K562 (cell line): ENCODE measurements around the gene ZNF480. TPM values are rescaled to one million over a fixed set of nuclear protein-coding genes. Genes with fewer than 3 reads are reported as not detected.

Source experiments
- ATAC-seq: fragments of 200-7000 bp; cut with Tn5 transposase; 3 replicates; pipeline ENCODE4 v1.9.1; 2020; ENCODE audit warnings: moderate library complexity
- BruUV-seq: library from RNA; stranded (reverse); fragments of 400-500 nt; replicated peaks from 2 replicates; lab custom pipeline; 2021; lab: Mats Ljungman, UMichigan
- CTCF ChIA-PET: fragments of 300-600 bp; formaldehyde crosslinking; extraction: SDS; loops from one replicate; lab custom pipeline; 2021; ENCODE audit warnings: low intra/inter-chr PET ratio; lab: Yijun Ruan, JAX
- POLR2A ChIA-PET: fragments of 300-600, 350-650 bp; sonication (Branson Sonifier 250); formaldehyde crosslinking; extraction: SDS; loops from one replicate; lab custom pipeline; 2021; ENCODE audit warnings: antibody characterized with exemption, inconsistent platforms; lab: Yijun Ruan, JAX
- DNase-seq, 4 experiments: peaks; one replicate each; pipeline versions ENCODE4 v3.0.0 to v3.0.0-alpha.2; 2011 to 2018; ENCODE audit warnings: low spot score in 3 of 4, mixed read lengths in 3 of 4; ENCODE audit errors: extremely low read depth in 1 of 4
- FAIRE-seq: peaks from 2 replicates; lab custom pipeline; 2011; peaks lifted over from hg19 to GRCh38; lab: Jason Lieb, UNC
- H2AFZ ChIP-seq: 2 replicates; pipeline ENCODE4 v1.6.0; 2011; ENCODE audit warnings: low read depth, low read length, control low read depth, inconsistent platforms
- H3K27ac ChIP-seq: fragments of 200-600 bp; 3 replicates; pipeline ENCODE4 v1.8.0; 2011; ENCODE audit warnings: low read depth, mild to moderate bottlenecking, control low read depth, inconsistent platforms, low read length, moderate library complexity, mixed read lengths; ENCODE audit errors: extremely low read depth
- H3K27me3 ChIP-seq, 2 experiments: fragments of 300-600 bp in 1 of 2; 2 replicates in 1 of 2; 3 replicates in 1 of 2; pipeline versions ENCODE4 v1.6.0 to v1.8.0; 2011; ENCODE audit warnings: inconsistent platforms in 2 of 2, low read length in 2 of 2, mild to moderate bottlenecking in 1 of 2, mixed read lengths in 1 of 2, moderate library complexity in 1 of 2; ENCODE audit not compliant: control insufficient read depth in 2 of 2, insufficient read depth in 2 of 2
- H3K36me3 ChIP-seq: fragments of 300-600 bp; 3 replicates; pipeline ENCODE4 v1.8.0; 2011; ENCODE audit warnings: mild to moderate bottlenecking, low read length, inconsistent platforms; ENCODE audit not compliant: control insufficient read depth, insufficient read depth
- H3K4me1 ChIP-seq, 2 experiments: fragments of 200-600 bp in 1 of 2; replicated peaks in 1 of 2; 2 replicates in 1 of 2; 3 replicates in 1 of 2; pipeline versions ENCODE4 v1.5.1 to v1.8.0; 2011; ENCODE audit warnings: inconsistent platforms in 2 of 2, low read length in 2 of 2, mild to moderate bottlenecking in 1 of 2, mixed read lengths in 1 of 2, moderate library complexity in 1 of 2; ENCODE audit not compliant: control insufficient read depth in 2 of 2, insufficient read depth in 2 of 2
- H3K4me2 ChIP-seq: 2 replicates; pipeline ENCODE4 v1.6.1; 2011; ENCODE audit warnings: low read length, control low read depth, inconsistent platforms, mixed read lengths; ENCODE audit not compliant: insufficient read depth
- H3K4me3 ChIP-seq: fragments of 200-600 bp; sonication (generic), shearing (Covaris generic); 2 replicates; pipeline ENCODE4 v1.5.1; 2016; ENCODE audit warnings: control low read depth, inconsistent platforms
- H3K79me2 ChIP-seq: fragments of 200-600 bp; 3 replicates; pipeline ENCODE4 v1.8.0; 2011; ENCODE audit warnings: low read length, inconsistent platforms; ENCODE audit not compliant: control insufficient read depth, insufficient read depth
- H3K9ac ChIP-seq, 2 experiments: 2 replicates each; pipeline versions ENCODE4 v1.6.0 to v1.6.1; 2011; ENCODE audit warnings: low read depth in 2 of 2, low read length in 2 of 2, control low read depth in 1 of 2, inconsistent platforms in 1 of 2, mild to moderate bottlenecking in 1 of 2, mixed read lengths in 1 of 2; ENCODE audit not compliant: insufficient read depth in 1 of 2
- H3K9me1 ChIP-seq: one replicate; pipeline ENCODE4 v1.6.0; 2011; ENCODE audit warnings: inconsistent platforms, mild to moderate bottlenecking, low read length, moderate library complexity; ENCODE audit not compliant: control insufficient read depth, insufficient read depth
- H3K9me3 ChIP-seq: replicated peaks from 2 replicates; pipeline ENCODE4 v1.5.1; 2011; ENCODE audit warnings: low read depth, low read length, inconsistent platforms; ENCODE audit not compliant: control insufficient read depth, insufficient read depth
- H4K20me1 ChIP-seq: replicated peaks from 2 replicates; pipeline ENCODE4 v1.6.1; 2011; ENCODE audit warnings: low read length, inconsistent platforms, mixed read lengths; ENCODE audit not compliant: control insufficient read depth, insufficient read depth
- DNMT1 ChIP-seq: fragments of 450-650 bp; IDR thresholded peaks from 2 replicates; pipeline ENCODE4 v1.6.1; 2016; ENCODE audit warnings: antibody characterized with exemption, mild to moderate bottlenecking
- ESRRA ChIP-seq: fragments of 450-650 bp; IDR thresholded peaks from 2 replicates; pipeline ENCODE4 v1.6.1; 2014; ENCODE audit warnings: low read depth, mild to moderate bottlenecking, moderate library complexity, borderline replicate concordance
- GTF2A2 ChIP-seq: IDR thresholded peaks from 2 replicates; pipeline ENCODE4 v1.6.1; 2016; ENCODE audit warnings: mild to moderate bottlenecking, missing genetic modification characterization, missing compliant biosample characterization
- PHF21A ChIP-seq: fragments of 450-650 bp; IDR thresholded peaks from 2 replicates; pipeline ENCODE4 v1.6.1; 2017; ENCODE audit warnings: low read depth, borderline replicate concordance
- PHF8 ChIP-seq: fragments of 200-600 bp; sonication (generic); IDR thresholded peaks from 2 replicates; pipeline ENCODE4 v1.6.1; 2012; ENCODE audit warnings: mixed run types, mild to moderate bottlenecking, inconsistent platforms, low read length, moderate library complexity, borderline replicate concordance
- PYGO2 ChIP-seq: fragments of 450-650 bp; IDR thresholded peaks from 2 replicates; pipeline ENCODE4 v1.6.1; 2016; ENCODE audit warnings: mild to moderate bottlenecking, missing genetic modification characterization, moderate library complexity, missing compliant biosample characterization
- RNF2 ChIP-seq: sonication (generic); IDR thresholded peaks from 2 replicates; pipeline ENCODE4 v1.6.1; 2016
- SMAD2 ChIP-seq: fragments of 150-350 bp; IDR thresholded peaks from 2 replicates; pipeline ENCODE4 v1.6.1; 2014; ENCODE audit warnings: low read depth, mild to moderate bottlenecking, low read length
- WGBS: fragments of 100-300 bp; shearing (Covaris generic); methylation state at CpG from one replicate; pipeline ENCODE4 v1.1.6; 2016; ENCODE audit warnings: low coverage, mixed read lengths; ENCODE audit not compliant: insufficient coverage; ENCODE audit errors: missing lambda C conversion rate; 5-methylcytosine and 5-hydroxymethylcytosine counted together
- in situ Hi-C: fragments of 300-500 bp; cut with MboI; formaldehyde crosslinking; loops from 4 replicates; pipeline ENCODE4 v1.15.0; 2018; ENCODE audit warnings: inconsistent platforms, mixed read lengths
- intact Hi-C: fragments of 100-400 bp; cut with micrococcal nuclease; formaldehyde crosslinking; loops from 2 replicates; pipeline ENCODE4 v1.14.2; 2022
- polyA plus RNA-seq, 8 experiments: library from polyadenylated mRNA; depleted of rRNA in 4 of 8; stranded (reverse) in 5 of 8; unstranded in 3 of 8; fragments of >200 nt; fragmentation: Nextera tagmentation in 2 of 8; fragmentation: Illumina TruSeq in 1 of 8; extraction: Ambion mirVana in 2 of 8; extraction: Trizol in 1 of 8; gene quantifications; 2 replicates each; pipeline versions ENCODE4 v1.2.1 to v1.2.3, GENCODE V29; 2011 to 2014; ENCODE audit warnings: inconsistent platforms in 1 of 8, missing spikeins in 1 of 8
- total RNA-seq, 7 experiments: library from RNA; depleted of rRNA in 6 of 7; stranded (reverse); fragments of >200 nt in 6 of 7; fragmentation: Illumina TruSeq in 2 of 7; extraction: Trizol in 2 of 7; gene quantifications; 2 replicates each; pipeline versions ENCODE4 v1.2.1 to v1.2.3, GENCODE V29; 2011 to 2021; ENCODE audit warnings: low replicate concordance in 1 of 7
- TF ChIP-seq, protein P1 (sequence below), 2 experiments: fragments of 150-350 bp in 1 of 2; IDR thresholded peaks; 2 replicates each; pipeline ENCODE4 v1.6.1; 2012 to 2016; ENCODE audit warnings: low read depth in 2 of 2, low read length in 2 of 2, mild to moderate bottlenecking in 1 of 2, moderate library complexity in 1 of 2
- TF ChIP-seq, protein P2 (sequence below), 2 experiments: fragments of 450-650 bp; IDR thresholded peaks; 2 replicates each; pipeline ENCODE4 v1.6.1; 2016
- TF ChIP-seq, protein P3 (sequence below), 2 experiments: fragments of 450-650 bp; conservative IDR thresholded peaks; 2 replicates each; pipeline ENCODE4 v1.6.1; 2017; ENCODE audit warnings: mild to moderate bottlenecking in 2 of 2, moderate library complexity in 2 of 2
- TF ChIP-seq, protein P4 (sequence below): fragments of 250-450 bp; sonication (Bioruptor Pico); IDR thresholded peaks from 2 replicates; pipeline ENCODE4 v1.8.0; 2021; ENCODE audit warnings: mild to moderate bottlenecking, moderate library complexity

Gene ZNF480
- total and polyA plus RNA-seq, 9 of the 15 experiments (the other 6 are each of a cell fraction or from before 2014, with no cell fraction given): 10.4 to 31.1 (median 22.3) TPM

DNA sequence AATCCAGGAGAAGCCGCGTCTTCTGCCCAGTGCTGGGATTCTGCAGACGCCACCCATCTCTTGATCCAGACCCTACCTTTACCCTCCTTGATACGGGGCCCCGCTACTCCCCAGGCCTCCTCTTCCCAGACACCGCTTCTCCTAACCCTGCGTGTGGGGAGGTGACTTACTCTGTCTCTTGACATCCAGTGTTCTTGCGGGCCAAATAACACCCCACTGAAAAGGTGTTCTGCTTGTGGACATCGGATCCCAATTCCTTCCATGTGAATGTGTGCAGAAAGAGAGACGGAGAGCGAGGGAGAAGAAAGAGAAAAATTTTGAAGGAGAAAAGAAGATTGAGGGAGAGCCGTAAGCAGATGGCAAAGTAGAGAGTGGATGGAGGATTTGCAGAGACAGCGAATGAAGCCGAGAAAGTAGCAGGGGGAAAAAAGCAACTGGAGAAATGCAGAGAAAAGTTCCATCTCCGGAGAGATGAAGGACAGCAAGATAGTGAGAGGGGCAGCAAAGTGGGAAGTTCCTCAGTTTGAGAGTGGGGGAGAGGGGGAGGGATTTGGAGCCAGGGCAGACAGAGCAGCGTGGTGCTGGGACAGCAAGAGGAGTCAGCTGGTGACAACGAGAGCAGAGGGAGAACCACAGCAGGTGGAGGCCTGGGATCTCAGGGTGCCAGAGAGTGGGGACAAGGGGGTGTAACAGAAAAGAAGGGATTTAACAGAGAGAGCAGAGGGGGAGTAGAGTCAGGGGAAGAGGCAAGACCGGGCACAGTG lies 814 bp downstream of the ZNF480 start:
- no peaks in the 10 kb centered on the region for H3K9me1 ChIP-seq
- no TSS peak for BruUV-seq
- peaks cover 41% of the 10 kb centered on the region for H3K36me3 ChIP-seq
- H3K4me1 ChIP-seq: peaks cover 3 to 7% of the 10 kb centered on the region in 2 experiments; a peak in 2 of 5 replicates
- H4K20me1 ChIP-seq: no peaks in the 10 kb centered on the region
- peak overlapping the region; percentile 99 for H3K27ac ChIP-seq
- H2AFZ ChIP-seq: peak overlapping the region; percentile 99
- 21% methylated on average over 13 of the region's 18 CpGs for WGBS
- H3K9ac ChIP-seq: peak overlapping the region; percentile 97
- in situ Hi-C loops (no loop called here), intact Hi-C loops (no loop called here)
- peaks cover 16% of the 10 kb centered on the region for H3K9me3 ChIP-seq
- no peaks in the 10 kb centered on the region for H3K27me3 ChIP-seq
- peaks cover 18% of the 10 kb centered on the region for H3K79me2 ChIP-seq
- ChIA-PET POLR2A (interaction anchor here (0.6 kb wide), 1 partner anchor 345 kb away, joined by 3 read pairs; no protein-coding TSS in a partner anchor), CTCF (no interaction called here)
- ATAC-seq: peak; percentile 70; the same call in 2 of the 3 replicates
- H3K4me2 ChIP-seq: peak overlapping the region; percentile 97
- peak overlapping the region; percentile 93 for H3K4me3 ChIP-seq
- DNase-seq: peak in 1 of 4 experiments; percentile 21
- FAIRE-seq: no peak
- TF ChIP-seq PHF21A (no peak), GTF2A2 (no peak), SMAD2 (no peak), ESRRA (0 out of 2 replicates have a peak, but pooled peaks have one; percentile 1), DNMT1 (0 out of 2 replicates have a peak, but pooled peaks have one; percentile 57), RNF2 (no peak), PYGO2 (no peak), PHF8 (no peak)
- TF ChIP-seq, protein P1, sequence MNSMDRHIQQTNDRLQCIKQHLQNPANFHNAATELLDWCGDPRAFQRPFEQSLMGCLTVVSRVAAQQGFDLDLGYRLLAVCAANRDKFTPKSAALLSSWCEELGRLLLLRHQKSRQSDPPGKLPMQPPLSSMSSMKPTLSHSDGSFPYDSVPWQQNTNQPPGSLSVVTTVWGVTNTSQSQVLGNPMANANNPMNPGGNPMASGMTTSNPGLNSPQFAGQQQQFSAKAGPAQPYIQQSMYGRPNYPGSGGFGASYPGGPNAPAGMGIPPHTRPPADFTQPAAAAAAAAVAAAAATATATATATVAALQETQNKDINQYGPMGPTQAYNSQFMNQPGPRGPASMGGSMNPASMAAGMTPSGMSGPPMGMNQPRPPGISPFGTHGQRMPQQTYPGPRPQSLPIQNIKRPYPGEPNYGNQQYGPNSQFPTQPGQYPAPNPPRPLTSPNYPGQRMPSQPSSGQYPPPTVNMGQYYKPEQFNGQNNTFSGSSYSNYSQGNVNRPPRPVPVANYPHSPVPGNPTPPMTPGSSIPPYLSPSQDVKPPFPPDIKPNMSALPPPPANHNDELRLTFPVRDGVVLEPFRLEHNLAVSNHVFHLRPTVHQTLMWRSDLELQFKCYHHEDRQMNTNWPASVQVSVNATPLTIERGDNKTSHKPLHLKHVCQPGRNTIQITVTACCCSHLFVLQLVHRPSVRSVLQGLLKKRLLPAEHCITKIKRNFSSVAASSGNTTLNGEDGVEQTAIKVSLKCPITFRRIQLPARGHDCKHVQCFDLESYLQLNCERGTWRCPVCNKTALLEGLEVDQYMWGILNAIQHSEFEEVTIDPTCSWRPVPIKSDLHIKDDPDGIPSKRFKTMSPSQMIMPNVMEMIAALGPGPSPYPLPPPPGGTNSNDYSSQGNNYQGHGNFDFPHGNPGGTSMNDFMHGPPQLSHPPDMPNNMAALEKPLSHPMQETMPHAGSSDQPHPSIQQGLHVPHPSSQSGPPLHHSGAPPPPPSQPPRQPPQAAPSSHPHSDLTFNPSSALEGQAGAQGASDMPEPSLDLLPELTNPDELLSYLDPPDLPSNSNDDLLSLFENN (IDR thresholded peaks at IDR 0.05; ENCODE audit: low read depth in 2 of 2, low read length in 2 of 2): 0 out of 4 replicates have a peak, but pooled peaks of 1 of the 2 experiments have one; percentile 0
- TF ChIP-seq, protein P2, sequence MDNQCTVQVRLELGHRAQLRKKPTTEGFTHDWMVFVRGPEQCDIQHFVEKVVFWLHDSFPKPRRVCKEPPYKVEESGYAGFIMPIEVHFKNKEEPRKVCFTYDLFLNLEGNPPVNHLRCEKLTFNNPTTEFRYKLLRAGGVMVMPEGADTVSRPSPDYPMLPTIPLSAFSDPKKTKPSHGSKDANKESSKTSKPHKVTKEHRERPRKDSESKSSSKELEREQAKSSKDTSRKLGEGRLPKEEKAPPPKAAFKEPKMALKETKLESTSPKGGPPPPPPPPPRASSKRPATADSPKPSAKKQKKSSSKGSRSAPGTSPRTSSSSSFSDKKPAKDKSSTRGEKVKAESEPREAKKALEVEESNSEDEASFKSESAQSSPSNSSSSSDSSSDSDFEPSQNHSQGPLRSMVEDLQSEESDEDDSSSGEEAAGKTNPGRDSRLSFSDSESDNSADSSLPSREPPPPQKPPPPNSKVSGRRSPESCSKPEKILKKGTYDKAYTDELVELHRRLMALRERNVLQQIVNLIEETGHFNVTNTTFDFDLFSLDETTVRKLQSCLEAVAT (IDR thresholded peaks at IDR 0.05): 0 out of 4 replicates have a peak, but pooled peaks of 1 of the 2 experiments have one; percentile 42
- TF ChIP-seq, protein P3, sequence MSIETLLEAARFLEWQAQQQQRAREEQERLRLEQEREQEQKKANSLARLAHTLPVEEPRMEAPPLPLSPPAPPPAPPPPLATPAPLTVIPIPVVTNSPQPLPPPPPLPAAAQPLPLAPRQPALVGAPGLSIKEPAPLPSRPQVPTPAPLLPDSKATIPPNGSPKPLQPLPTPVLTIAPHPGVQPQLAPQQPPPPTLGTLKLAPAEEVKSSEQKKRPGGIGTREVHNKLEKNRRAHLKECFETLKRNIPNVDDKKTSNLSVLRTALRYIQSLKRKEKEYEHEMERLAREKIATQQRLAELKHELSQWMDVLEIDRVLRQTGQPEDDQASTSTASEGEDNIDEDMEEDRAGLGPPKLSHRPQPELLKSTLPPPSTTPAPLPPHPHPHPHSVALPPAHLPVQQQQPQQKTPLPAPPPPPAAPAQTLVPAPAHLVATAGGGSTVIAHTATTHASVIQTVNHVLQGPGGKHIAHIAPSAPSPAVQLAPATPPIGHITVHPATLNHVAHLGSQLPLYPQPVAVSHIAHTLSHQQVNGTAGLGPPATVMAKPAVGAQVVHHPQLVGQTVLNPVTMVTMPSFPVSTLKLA (conservative IDR thresholded peaks at IDR 0.05): 0 out of 4 replicates have a peak, but pooled peaks of 1 of the 2 experiments have one; percentile 1
- TF ChIP-seq, protein P4, sequence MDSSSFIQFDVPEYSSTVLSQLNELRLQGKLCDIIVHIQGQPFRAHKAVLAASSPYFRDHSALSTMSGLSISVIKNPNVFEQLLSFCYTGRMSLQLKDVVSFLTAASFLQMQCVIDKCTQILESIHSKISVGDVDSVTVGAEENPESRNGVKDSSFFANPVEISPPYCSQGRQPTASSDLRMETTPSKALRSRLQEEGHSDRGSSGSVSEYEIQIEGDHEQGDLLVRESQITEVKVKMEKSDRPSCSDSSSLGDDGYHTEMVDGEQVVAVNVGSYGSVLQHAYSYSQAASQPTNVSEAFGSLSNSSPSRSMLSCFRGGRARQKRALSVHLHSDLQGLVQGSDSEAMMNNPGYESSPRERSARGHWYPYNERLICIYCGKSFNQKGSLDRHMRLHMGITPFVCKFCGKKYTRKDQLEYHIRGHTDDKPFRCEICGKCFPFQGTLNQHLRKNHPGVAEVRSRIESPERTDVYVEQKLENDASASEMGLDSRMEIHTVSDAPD (CRISPR knock-in tag): no peak
